GM23248 (cell line): Measurements from ENCODE around the gene TRIM3. TPM values are rescaled to one million over a fixed set of nuclear protein-coding genes. Genes with fewer than 3 reads are reported as not detected.

Experiments
- DNase-seq: peaks from one replicate; pipeline ENCODE4 v3.0.0-alpha.2; 2015
- H2AFZ ChIP-seq: fragments of 200-600 bp; sonication (generic); 2 replicates; pipeline ENCODE4 v1.6.1; 2016; ENCODE audit warnings: antibody characterized with exemption
- H3F3A ChIP-seq: fragments of 200-600 bp; sonication (generic); 2 replicates; pipeline ENCODE4 v1.6.1; 2016; ENCODE audit warnings: mild to moderate bottlenecking, antibody characterized with exemption, mixed run types; ENCODE audit not compliant: insufficient read depth
- H3K27ac ChIP-seq: fragments of 200-600 bp; sonication (generic); 2 replicates; pipeline ENCODE4 v1.5.1; 2016; ENCODE audit warnings: mild to moderate bottlenecking
- H3K27me3 ChIP-seq: fragments of 200-600 bp; sonication (generic); replicated peaks from 2 replicates; pipeline ENCODE4 v1.6.1; 2016; ENCODE audit warnings: mild to moderate bottlenecking; ENCODE audit not compliant: insufficient read depth
- H3K36me3 ChIP-seq: fragments of 200-600 bp; sonication (generic); 2 replicates; pipeline ENCODE4 v1.6.1; 2016; ENCODE audit warnings: low read depth, mild to moderate bottlenecking
- H3K4me1 ChIP-seq: fragments of 200-600 bp; sonication (generic); 2 replicates; pipeline ENCODE4 v1.6.1; 2016; ENCODE audit warnings: mild to moderate bottlenecking; ENCODE audit not compliant: insufficient read depth
- H3K4me2 ChIP-seq: fragments of 200-600 bp; sonication (generic); one replicate; pipeline ENCODE4 v1.6.1; 2016; ENCODE audit warnings: mild to moderate bottlenecking; ENCODE audit not compliant: unreplicated experiment
- H3K4me3 ChIP-seq: fragments of 200-600 bp; sonication (generic); 2 replicates; pipeline ENCODE4 v1.5.1; 2016; ENCODE audit warnings: mild to moderate bottlenecking
- H3K79me2 ChIP-seq: fragments of 200-600 bp; sonication (generic); 2 replicates; pipeline ENCODE4 v1.6.1; 2016; ENCODE audit warnings: mild to moderate bottlenecking; ENCODE audit not compliant: insufficient read depth
- H3K9ac ChIP-seq: fragments of 200-600 bp; sonication (generic); 2 replicates; pipeline ENCODE4 v1.6.1; 2016; ENCODE audit warnings: mild to moderate bottlenecking
- H3K9me2 ChIP-seq: fragments of 200-600 bp; sonication (generic); 2 replicates; pipeline ENCODE4 v1.6.1; 2016; ENCODE audit warnings: mixed run types, mild to moderate bottlenecking, moderate library complexity; ENCODE audit not compliant: insufficient read depth
- H3K9me3 ChIP-seq: fragments of 200-600 bp; sonication (generic); one replicate; pipeline ENCODE4 v1.6.1; 2017; ENCODE audit warnings: low read depth
- H4K20me1 ChIP-seq: fragments of 200-600 bp; sonication (generic); 2 replicates; pipeline ENCODE4 v1.6.0; 2016; ENCODE audit not compliant: insufficient read depth
- EZH2 ChIP-seq: fragments of 200-600 bp; sonication (generic); IDR thresholded peaks from 2 replicates; pipeline ENCODE4 v1.6.1; 2018; ENCODE audit warnings: antibody characterized with exemption, mild to moderate bottlenecking; ENCODE audit not compliant: insufficient read depth, poor library complexity, severe bottlenecking
- EZH2phosphoT487 ChIP-seq: fragments of 200-600 bp; sonication (generic); IDR thresholded peaks from 2 replicates; pipeline ENCODE4 v1.6.1; 2018; ENCODE audit warnings: antibody characterized with exemption, moderate library complexity, mild to moderate bottlenecking, low read depth; ENCODE audit not compliant: insufficient read depth
- WGBS, 2 experiments: methylation state at CpG; one replicate each; pipeline ENCODE4 v1.1.6; 2015 to 2017; ENCODE audit warnings: low lambda C conversion rate in 2 of 2, low coverage in 1 of 2; ENCODE audit errors: missing lambda C conversion rate in 2 of 2; 5-methylcytosine and 5-hydroxymethylcytosine counted together
- in situ Hi-C: fragments of 300-500 bp; cut with MboI; formaldehyde crosslinking; loops from 2 replicates; pipeline ENCODE4 v1.15.0; 2020
- polyA plus RNA-seq: library from polyadenylated mRNA; unstranded; fragments of >200 nt; fragmentation: Nextera tagmentation; extraction: Ambion mirVana; gene quantifications from 2 replicates; pipeline ENCODE4 v1.2.1, GENCODE V29; 2016
- total RNA-seq: library from RNA; depleted of rRNA; stranded (reverse); fragments of >200 nt; shearing (Covaris generic); gene quantifications from 2 replicates; pipeline ENCODE4 v1.2.3, GENCODE V29; 2014

Gene TRIM3
- total and polyA plus RNA-seq, 2 experiments from 2014 or later, result 15.2 to 29.9 TPM

GRCh38 chr11:6419009-6419631 is 54.6 kb downstream of the TRIM3 start, which contains the start of gene APBB1:
Gene APBB1, minus strand, starts transcription at chr11:6419094. Its CDS starts 7,747 bp downstream, at chr11:6411347.
- WGBS, 2 experiments, result 1% methylated on average over 44 to 48 of the region's 75 CpGs
- in situ Hi-C loops, result no loop called here
- H3K9ac ChIP-seq, result peak within 1 kb of the TSS; percentile 86

GRCh38 chr11:6418557-6419008 is 55.2 kb downstream of the TRIM3 start:
- H3K9ac ChIP-seq, result peak overlapping the region; percentile 86
- in situ Hi-C loops, result no loop called here

More at GRCh38 chr11:6419009-6419631, 54.6 kb downstream of the TRIM3 start, which contains the start of gene APBB1:
- Histone ChIP-seq H3K27me3 (no peaks in the 10 kb centered on the region), H3K4me2 (peak within 1 kb of the TSS; percentile 93), H3K4me3 (peak within 1 kb of the TSS; percentile 98), H3K9me2 (no peaks in the 10 kb centered on the region), H2AFZ (peak within 1 kb of the TSS; percentile 96), H3K36me3 (no peaks in the 10 kb centered on the region), H3K79me2 (peaks cover 32% of the 10 kb centered on the region), H3F3A (no peaks in the 10 kb centered on the region), H3K27ac (peak within 1 kb of the TSS; percentile 2; the same call in 1 of the 2 replicates), H3K4me1 (peaks cover 16% of the 10 kb centered on the region), H3K9me3 (no peaks in the 10 kb centered on the region), H4K20me1 (no peaks in the 10 kb centered on the region; the same call in 1 of the 2 replicates)
- peak; percentile 86 for DNase-seq
- TF ChIP-seq EZH2phosphoT487 (no peak), EZH2 (no peak)

GRCh38 chr11:6417907-6418556 is 55.7 kb downstream of the TRIM3 start:
- H3K36me3 ChIP-seq, result no peaks in the 10 kb centered on the region
- no peak for TF ChIP-seq EZH2phosphoT487
- TF ChIP-seq EZH2, result no peak
- peak overlapping the region; percentile 98 for H3K4me3 ChIP-seq
- peak; percentile 46 for DNase-seq
- in situ Hi-C loops, result no loop called here
- H2AFZ ChIP-seq, result peak overlapping the region; percentile 96; the same call in 1 of the 2 replicates
- peaks cover 41% of the 10 kb centered on the region for H3K79me2 ChIP-seq
- H3K4me1 ChIP-seq, result peaks cover 16% of the 10 kb centered on the region
- H3K9me2 ChIP-seq, result no peaks in the 10 kb centered on the region
- H4K20me1 ChIP-seq, result no peaks in the 10 kb centered on the region; the same call in 1 of the 2 replicates
- H3K27me3 ChIP-seq, result no peaks in the 10 kb centered on the region
- peak overlapping the region; percentile 86 for H3K9ac ChIP-seq
- no peaks in the 10 kb centered on the region for H3K9me3 ChIP-seq
- H3F3A ChIP-seq, result no peaks in the 10 kb centered on the region
- peak overlapping the region; percentile 93 for H3K4me2 ChIP-seq
- WGBS, 2 experiments, result 13 to 14% methylated on average over 7 of the region's 7 CpGs
- no peak overlapping the region for H3K27ac ChIP-seq

More at GRCh38 chr11:6418557-6419008, 55.2 kb downstream of the TRIM3 start:
- Histone ChIP-seq H3K27ac (no peak overlapping the region), H3K4me1 (peaks cover 16% of the 10 kb centered on the region), H3K36me3 (no peaks in the 10 kb centered on the region), H3F3A (no peaks in the 10 kb centered on the region), H3K9me3 (no peaks in the 10 kb centered on the region), H2AFZ (peak overlapping the region; percentile 96), H3K79me2 (peaks cover 37% of the 10 kb centered on the region), H4K20me1 (no peaks in the 10 kb centered on the region; the same call in 1 of the 2 replicates), H3K9me2 (no peaks in the 10 kb centered on the region), H3K4me3 (peak overlapping the region; percentile 98), H3K4me2 (peak overlapping the region; percentile 93), H3K27me3 (no peaks in the 10 kb centered on the region)
- WGBS, 2 experiments, result 1 to 2% methylated on average over 13 to 32 of the region's 38 CpGs
- no peak for DNase-seq
- TF ChIP-seq EZH2phosphoT487 (no peak), EZH2 (no peak)

- TF ChIP-seq EZH2phosphoT487, result no peak
- TF ChIP-seq EZH2, result no peak
- H3K9me3 ChIP-seq, result no peaks in the 10 kb centered on the region
- H3F3A ChIP-seq, result no peaks in the 10 kb centered on the region
- H3K4me3 ChIP-seq, result no peak overlapping the region
- no peak overlapping the region for H3K27ac ChIP-seq
- no peak overlapping the region for H2AFZ ChIP-seq
- H3K27me3 ChIP-seq, result no peaks in the 10 kb centered on the region
- no peak overlapping the region for H3K4me2 ChIP-seq
- 81 to 85% methylated on average over 6 of the region's 6 CpGs for WGBS, 2 experiments
- DNase-seq, result no peak
- no peak overlapping the region for H3K9ac ChIP-seq
- peaks cover 41% of the 10 kb centered on the region for H3K79me2 ChIP-seq
- no peaks in the 10 kb centered on the region for H3K36me3 ChIP-seq
- no peaks in the 10 kb centered on the region for H3K9me2 ChIP-seq
- in situ Hi-C loops, result no loop called here
- peaks cover 16% of the 10 kb centered on the region for H3K4me1 ChIP-seq
- H4K20me1 ChIP-seq, result no peaks in the 10 kb centered on the region; the same call in 1 of the 2 replicates
These were observed 57.9 kb downstream of the TRIM3 start for GRCh38 chr11:6415797-6416196.
